GM10248 (cell line): ENCODE data around the gene BTBD16.

Experiments used
- CTCF ChIA-PET: fragments of 300-600 bp; sonication (Branson Sonifier 250); formaldehyde crosslinking; extraction: SDS; loops from one replicate; lab custom pipeline; 2021; ENCODE audit warnings: antibody characterized with exemption; lab: Yijun Ruan, JAX
- POLR2A ChIA-PET: fragments of 350-650 bp; sonication (Branson Sonifier 250); formaldehyde crosslinking; extraction: SDS; loops from one replicate; lab custom pipeline; 2020; ENCODE audit warnings: antibody characterized with exemption; lab: Yijun Ruan, JAX
- DNase-seq: peaks from one replicate; pipeline ENCODE4 v3.0.0; 2012; ENCODE audit errors: extremely low spot score
- TF ChIP-seq, protein P1 (sequence below): IDR thresholded peaks from 2 replicates; pipeline ENCODE4 v1.5.1; 2012; ENCODE audit warnings: mild to moderate bottlenecking, low read depth; ENCODE audit errors: extremely low read depth, missing control alignments, control extremely low read depth

Gene BTBD16

DNA sequence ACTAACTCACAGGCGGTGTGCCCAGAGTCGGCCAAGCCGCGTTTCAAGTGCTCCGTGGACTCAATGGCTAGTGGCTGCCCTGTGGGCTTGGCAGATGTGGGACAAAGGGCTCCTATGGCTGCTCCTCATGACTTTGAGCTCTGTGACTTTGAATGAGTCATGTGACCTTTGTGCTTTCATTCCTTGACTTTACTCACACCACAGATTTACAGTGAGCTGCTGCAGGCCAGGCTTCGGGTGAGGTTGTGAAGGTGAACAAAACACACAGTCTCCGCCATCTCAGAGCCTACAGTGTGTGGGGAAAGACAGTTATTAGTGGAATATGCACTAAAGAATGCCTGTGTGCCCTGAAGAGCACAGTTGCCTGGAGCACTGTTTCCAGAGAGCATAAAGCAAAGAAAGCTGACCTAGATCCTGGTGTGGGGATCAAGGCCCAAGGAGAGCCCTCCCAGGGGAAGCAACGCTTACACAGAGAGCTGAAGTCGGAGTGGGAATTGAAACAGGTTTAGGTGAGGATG, 73.7 kb downstream of the BTBD16 start:
- no peak for DNase-seq
- CTCF ChIA-PET, result interaction anchor here (1.0 to 3.2 kb wide), 5 partner anchors 12 to 221 kb away, joined by 3 to 50 read pairs (median 5); no protein-coding TSS in a partner anchor
- TF ChIP-seq, protein P1, sequence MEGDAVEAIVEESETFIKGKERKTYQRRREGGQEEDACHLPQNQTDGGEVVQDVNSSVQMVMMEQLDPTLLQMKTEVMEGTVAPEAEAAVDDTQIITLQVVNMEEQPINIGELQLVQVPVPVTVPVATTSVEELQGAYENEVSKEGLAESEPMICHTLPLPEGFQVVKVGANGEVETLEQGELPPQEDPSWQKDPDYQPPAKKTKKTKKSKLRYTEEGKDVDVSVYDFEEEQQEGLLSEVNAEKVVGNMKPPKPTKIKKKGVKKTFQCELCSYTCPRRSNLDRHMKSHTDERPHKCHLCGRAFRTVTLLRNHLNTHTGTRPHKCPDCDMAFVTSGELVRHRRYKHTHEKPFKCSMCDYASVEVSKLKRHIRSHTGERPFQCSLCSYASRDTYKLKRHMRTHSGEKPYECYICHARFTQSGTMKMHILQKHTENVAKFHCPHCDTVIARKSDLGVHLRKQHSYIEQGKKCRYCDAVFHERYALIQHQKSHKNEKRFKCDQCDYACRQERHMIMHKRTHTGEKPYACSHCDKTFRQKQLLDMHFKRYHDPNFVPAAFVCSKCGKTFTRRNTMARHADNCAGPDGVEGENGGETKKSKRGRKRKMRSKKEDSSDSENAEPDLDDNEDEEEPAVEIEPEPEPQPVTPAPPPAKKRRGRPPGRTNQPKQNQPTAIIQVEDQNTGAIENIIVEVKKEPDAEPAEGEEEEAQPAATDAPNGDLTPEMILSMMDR, result no peak
- POLR2A ChIA-PET, result no interaction called here

DNA sequence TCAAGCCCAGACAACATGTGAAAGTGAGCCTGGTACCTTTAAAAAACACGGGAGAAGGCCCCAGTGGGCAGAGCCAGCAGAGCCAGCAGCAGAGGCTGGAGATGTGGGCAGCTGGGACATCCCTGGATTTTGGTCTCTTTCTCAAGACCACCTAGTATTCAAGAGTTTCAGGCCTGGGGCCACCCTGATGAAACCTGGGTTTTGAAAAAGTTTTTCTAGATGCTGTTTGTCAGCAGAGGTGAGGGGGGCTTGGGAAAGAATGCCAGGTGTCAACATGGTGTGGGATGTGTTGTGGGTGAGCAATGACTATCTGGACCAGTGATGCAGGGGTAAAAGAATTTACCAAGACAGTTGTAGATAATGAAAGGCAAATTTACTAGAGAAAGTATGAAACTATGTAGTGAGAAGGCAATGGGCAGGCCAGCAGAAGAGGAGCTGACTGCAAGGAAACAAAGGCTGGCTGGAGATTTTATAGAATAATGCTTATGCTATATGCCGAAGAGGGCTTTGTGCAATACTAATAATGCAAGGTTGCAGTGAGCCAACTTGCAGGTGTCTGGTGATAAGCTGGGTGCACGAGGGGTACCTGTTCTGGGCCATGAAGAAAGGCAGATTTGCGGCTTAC, 75.3 kb downstream of the BTBD16 start:
- CTCF ChIA-PET, result interaction anchor here (1.6 kb wide), 1 partner anchor 89 kb away, joined by 4 read pairs; no protein-coding TSS in a partner anchor
- DNase-seq, result no peak
- TF ChIP-seq, protein P1, result no peak
- POLR2A ChIA-PET, result no interaction called here

DNA sequence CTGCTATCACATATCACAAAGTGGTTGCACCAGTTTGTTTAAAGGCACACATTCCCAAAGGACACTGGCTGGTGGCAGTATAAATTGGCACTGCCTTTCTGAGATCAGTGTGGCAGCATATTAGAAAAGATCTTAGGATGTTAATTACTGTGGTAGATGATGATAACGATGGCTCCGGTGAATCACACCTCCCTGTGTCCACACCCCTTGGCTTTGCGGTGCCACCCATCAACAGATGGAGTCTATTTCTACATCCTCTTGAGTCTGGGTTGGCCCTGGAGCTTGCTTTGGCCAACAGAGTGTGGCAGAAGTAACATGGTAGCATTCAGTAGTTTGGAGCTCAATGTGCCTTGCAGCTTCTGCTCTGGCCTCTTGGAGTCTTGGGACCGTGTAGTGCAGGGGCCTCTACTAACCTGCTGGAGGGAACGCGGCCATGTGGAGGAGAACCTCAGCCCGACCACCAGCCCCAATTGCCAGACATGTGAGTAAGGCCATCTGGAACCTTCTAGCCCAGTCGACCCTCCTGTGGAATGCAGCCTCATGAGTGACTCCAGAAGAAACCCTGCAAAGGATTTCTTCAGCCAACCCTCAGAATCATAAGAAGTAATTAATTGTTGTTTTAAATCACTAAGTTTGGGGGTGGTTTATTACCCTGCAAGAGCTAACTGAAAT, 76.2 kb downstream of the BTBD16 start:
- POLR2A ChIA-PET, result no interaction called here
- TF ChIP-seq, protein P1, result no peak
- DNase-seq, result no peak
- CTCF ChIA-PET, result interaction anchor here (0.9 to 1.6 kb wide), 3 partner anchors 9 to 88 kb away, joined by 3 to 4 read pairs (median 3); no protein-coding TSS in a partner anchor

DNA sequence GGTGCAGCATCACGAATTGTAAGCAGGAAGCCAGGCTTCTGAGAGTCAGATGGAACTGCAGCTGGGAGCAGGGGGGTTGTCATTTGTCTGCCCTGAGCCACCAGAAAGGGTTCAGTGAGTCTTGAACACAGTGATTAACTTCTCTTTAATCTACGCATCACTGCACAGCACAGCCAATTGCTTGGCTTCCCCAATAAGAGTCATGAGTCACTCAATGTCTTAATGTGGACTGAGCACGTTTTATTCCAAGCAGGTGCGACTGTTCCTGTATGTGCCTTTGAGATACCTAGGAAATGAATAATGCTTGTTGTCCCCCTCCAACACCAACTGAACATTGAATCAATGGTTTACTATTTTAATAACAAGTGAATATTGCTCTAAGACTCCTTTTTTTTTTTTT, 77.4 kb downstream of the BTBD16 start:
- POLR2A ChIA-PET, result no interaction called here
- no peak for DNase-seq

DNA sequence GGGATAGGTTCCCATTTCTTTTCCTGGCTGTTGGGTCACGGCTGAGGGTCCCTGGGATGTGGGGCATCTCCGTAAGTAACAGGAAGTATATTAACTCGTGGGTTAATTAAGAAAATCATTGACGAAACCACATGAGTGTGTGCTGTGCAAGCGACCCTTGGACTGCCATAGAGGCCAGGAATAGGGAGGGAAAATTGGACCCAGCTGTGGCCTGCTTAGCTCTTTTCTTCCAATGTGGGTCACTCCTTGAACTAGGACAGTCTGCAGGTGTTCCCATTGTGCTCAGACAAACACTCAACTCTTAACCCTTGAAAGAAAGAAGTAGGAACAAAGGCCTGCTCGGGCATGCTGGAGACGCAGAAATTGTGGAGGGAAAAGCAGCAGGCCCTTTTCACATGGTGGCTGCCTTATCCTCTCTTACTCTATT, 77.9 kb downstream of the BTBD16 start:
- ChIA-PET CTCF (interaction anchor here (1.4 kb wide), 1 partner anchor 10 kb away, joined by 4 read pairs; no protein-coding TSS in a partner anchor), POLR2A (no interaction called here)
- DNase-seq, result no peak
- TF ChIP-seq, protein P1, result no peak

More for the DNA sequence above, 77.4 kb downstream of the BTBD16 start:
- TF ChIP-seq, protein P1, result no peak
- CTCF ChIA-PET, result interaction anchor here (1.4 kb wide), 1 partner anchor 10 kb away, joined by 4 read pairs; no protein-coding TSS in a partner anchor

DNA sequence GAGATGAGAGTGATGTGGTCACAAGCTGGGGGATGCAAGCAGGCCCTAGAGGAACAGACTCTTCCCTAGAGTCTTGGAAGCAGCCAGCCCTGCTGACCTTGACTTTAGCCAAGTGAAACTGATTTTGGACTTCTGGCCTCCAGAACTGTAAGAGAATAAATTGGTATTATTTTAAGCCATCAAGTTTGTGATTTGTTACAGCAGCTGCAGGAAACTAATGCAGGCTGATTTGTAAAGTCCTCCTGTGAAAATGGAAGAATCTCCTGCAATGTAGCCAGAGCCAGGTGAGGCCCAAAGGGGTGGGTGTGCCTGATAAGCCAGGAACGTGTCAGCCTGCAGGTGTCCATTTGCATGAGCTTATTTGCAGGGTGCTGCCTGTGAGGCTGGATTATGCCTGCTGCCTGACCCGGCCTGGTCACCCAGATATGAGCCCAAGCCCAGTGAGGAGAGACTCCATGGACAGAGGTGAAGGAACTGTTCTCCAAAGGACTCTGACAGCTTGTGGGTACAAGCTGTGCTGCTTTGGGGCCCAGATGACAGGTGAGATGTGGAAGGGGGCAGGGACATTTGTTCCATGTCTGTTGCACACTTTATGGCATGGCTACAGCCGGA, 78.8 kb downstream of the BTBD16 start:
- TF ChIP-seq, protein P1, result no peak
- CTCF ChIA-PET, result interaction anchor here (0.8 to 1.4 kb wide), 2 partner anchors 11 to 85 kb away, joined by 4 read pairs; no protein-coding TSS in a partner anchor
- no peak for DNase-seq
- POLR2A ChIA-PET, result no interaction called here
